GM19395 (cell line): ENCODE results near the gene FBXO48.
A peak's percentile ranks its signal among the peaks of the same experiment; 100 is the strongest.

Source experiments
- ATAC-seq: cut with Tn5 transposase; IDR thresholded peaks from one replicate; pipeline ENCODE4 v1.9.1; 2021; ENCODE audit warnings: mild to moderate bottlenecking, moderate library complexity; ENCODE audit not compliant: unreplicated experiment

Gene FBXO48

GRCh38 chr2:68414876-68415275 lies 52.2 kb downstream of the FBXO48 start:
- ATAC-seq: no peak

- no peak for ATAC-seq
Measured at GRCh38 chr2:68414452-68414851, 52.6 kb downstream of the FBXO48 start.

- ATAC-seq: no peak
Measured at GRCh38 chr2:68413466-68413865, 53.6 kb downstream of the FBXO48 start.

- peak; percentile 44 for ATAC-seq
Measured at GRCh38 chr2:68412127-68412819, 54.8 kb downstream of the FBXO48 start.

GRCh38 chr2:68411397-68412126 lies 55.5 kb downstream of the FBXO48 start:
- ATAC-seq: peak; percentile 92
